B cell (primary cell): ENCODE results near the gene CAPN11. TPM values are rescaled to one million over a fixed set of nuclear protein-coding genes. Genes with fewer than 3 reads are reported as not detected.

ENCODE experiments used
- ATAC-seq: fragments of 200-7000 bp; cut with Tn5 transposase; one replicate; pipeline ENCODE4 v1.10.0; 2021; ENCODE audit warnings: low read depth, mild to moderate bottlenecking, moderate number of reproducible peaks, moderate library complexity
- CTCF ChIA-PET: fragments of 350-600 bp; sonication (Branson Sonifier 250); formaldehyde crosslinking; loops from one replicate; lab custom pipeline; 2021; ENCODE audit warnings: antibody characterized with exemption, inconsistent platforms; lab: Charles Lee
- POLR2A ChIA-PET: fragments of 350-600 bp; sonication (Branson Sonifier 250); formaldehyde crosslinking; loops from one replicate; lab custom pipeline; 2021; ENCODE audit warnings: antibody characterized with exemption; lab: Charles Lee
- DNase-seq: peaks from one replicate; pipeline ENCODE4 v3.0.0; 2013
- H2AFZ ChIP-seq: 2 replicates; pipeline ENCODE4 v1.6.1; 2012; ENCODE audit warnings: mild to moderate bottlenecking, low read depth, low read length; ENCODE audit not compliant: insufficient read depth, poor library complexity, severe bottlenecking
- H3K27ac ChIP-seq, 2 donors: 1 replicate in 1 of 2; 2 replicates in 1 of 2; pipeline ENCODE4 v1.5.1; 2012 to 2013; ENCODE audit warnings: low read length in 2 of 2, mild to moderate bottlenecking in 2 of 2, moderate library complexity in 1 of 2
- H3K27me3 ChIP-seq, 4 experiments: fragments of 200-600 bp in 1 of 4; sonication (generic) in 1 of 4; replicated peaks in 1 of 4; 1 replicate in 2 of 4; 2 replicates in 2 of 4; pipeline versions ENCODE4 v1.6.1 to v1.7.0; 2013 to 2016; ENCODE audit warnings: low read length in 3 of 4, mild to moderate bottlenecking in 2 of 4, mixed read lengths in 1 of 4, moderate library complexity in 1 of 4; ENCODE audit not compliant: insufficient read depth in 4 of 4, control insufficient read depth in 3 of 4; ENCODE audit errors: control extremely low read depth in 1 of 4
- H3K36me3 ChIP-seq, 2 experiments: replicated peaks in 1 of 2; 1 replicate in 1 of 2; 2 replicates in 1 of 2; pipeline versions ENCODE4 v1.6.1 to v1.7.1; 2013; ENCODE audit warnings: low read length in 1 of 2; ENCODE audit not compliant: insufficient read depth in 2 of 2, control insufficient read depth in 1 of 2; ENCODE audit errors: control extremely low read depth in 1 of 2, extremely low read depth in 1 of 2
- H3K4me1 ChIP-seq, 2 donors: fragments of 200-600 bp in 1 of 2; sonication (generic) in 1 of 2; 1 replicate in 1 of 2; 2 replicates in 1 of 2; pipeline versions ENCODE4 v1.5.1 to v1.6.1; 2013 to 2017; ENCODE audit warnings: low read length in 2 of 2; ENCODE audit not compliant: control insufficient read depth in 2 of 2, insufficient read depth in 2 of 2
- H3K4me2 ChIP-seq: replicated peaks from 2 replicates; pipeline ENCODE3; 2012; ENCODE audit warnings: mild to moderate bottlenecking, low read depth, low read length; ENCODE audit not compliant: poor library complexity, severe bottlenecking
- H3K4me3 ChIP-seq, 5 experiments: fragments of 200-600 bp in 1 of 5; sonication (generic) in 1 of 5; 1 replicate in 3 of 5; 2 replicates in 2 of 5; pipeline versions ENCODE4 v1.5.1 to v1.7.0; 2011 to 2016; ENCODE audit warnings: low read length in 4 of 5, mild to moderate bottlenecking in 4 of 5, low read depth in 2 of 5, control low read depth in 1 of 5, moderate library complexity in 1 of 5; ENCODE audit not compliant: insufficient read depth in 1 of 5; ENCODE audit errors: control extremely low read depth in 1 of 5, extremely low read depth in 1 of 5
- H3K79me2 ChIP-seq: fragments of 200-600 bp; sonication (generic); one replicate; pipeline ENCODE4 v1.6.0; 2016; ENCODE audit warnings: low read length; ENCODE audit not compliant: control insufficient read depth, insufficient read depth
- H3K9ac ChIP-seq: fragments of 200-600 bp; sonication (generic); 2 replicates; pipeline ENCODE4 v1.6.1; 2017; ENCODE audit warnings: mild to moderate bottlenecking, low read length, moderate library complexity
- H3K9me3 ChIP-seq, 3 donors: one replicate each; pipeline versions ENCODE4 v1.6.1 to v1.7.1; 2013; ENCODE audit warnings: low read length in 2 of 3; ENCODE audit not compliant: control insufficient read depth in 2 of 3, insufficient read depth in 1 of 3; ENCODE audit errors: control extremely low read depth in 1 of 3
- H4K20me1 ChIP-seq: 2 replicates; pipeline ENCODE4 v1.6.0; 2012; ENCODE audit warnings: mild to moderate bottlenecking, low read length; ENCODE audit not compliant: insufficient read depth, control insufficient read depth, poor library complexity, severe bottlenecking
- H3K27ac Mint-ChIP-seq: one replicate; pipeline ENCODE4 v1.8.0; 2021; ENCODE audit warnings: mixed read lengths
- H3K27me3 Mint-ChIP-seq: one replicate; pipeline ENCODE4 v1.8.0; 2021; ENCODE audit warnings: mixed read lengths
- H3K4me1 Mint-ChIP-seq: one replicate; pipeline ENCODE4 v1.8.0; 2021; ENCODE audit warnings: mixed read lengths
- H3K4me3 Mint-ChIP-seq: one replicate; pipeline ENCODE4 v1.8.0; 2021; ENCODE audit warnings: mixed read lengths
- H3K9me3 Mint-ChIP-seq: one replicate; pipeline ENCODE4 v1.8.0; 2022; ENCODE audit warnings: mixed read lengths; ENCODE audit not compliant: insufficient read depth
- CTCF ChIP-seq: fragments of 200-600 bp; IDR thresholded peaks from one replicate; pipeline ENCODE4 v1.8.0; 2022; ENCODE audit warnings: antibody characterized with exemption, mild to moderate bottlenecking
- EZH2 ChIP-seq: IDR thresholded peaks from 2 replicates; pipeline ENCODE4 v1.6.1; 2012; ENCODE audit warnings: borderline replicate concordance, low read depth, mild to moderate bottlenecking, moderate library complexity, low read length; ENCODE audit not compliant: insufficient read depth, poor library complexity, severe bottlenecking
- WGBS: methylation state at CpG from one replicate; pipeline ENCODE4 v1.1.5; 2013; ENCODE audit warnings: missing lambda C conversion rate; ENCODE audit not compliant: insufficient coverage; 5-methylcytosine and 5-hydroxymethylcytosine counted together
- intact Hi-C: fragments of 100-400 bp; cut with micrococcal nuclease; formaldehyde crosslinking; loops from one replicate; pipeline ENCODE4 v1.10.0; 2022
- polyA plus RNA-seq: library from polyadenylated mRNA; depleted of rRNA; stranded (reverse); fragments of >200 nt; gene quantifications from 2 replicates; pipeline ENCODE4 v1.2.3, GENCODE V29; 2012
- total RNA-seq, 2 donors: library from RNA; stranded (reverse); fragments of 120-200 nt in 1 of 2; gene quantifications; 1 replicate in 1 of 2; 2 replicates in 1 of 2; pipeline versions ENCODE4 v1.2.3 to v1.2.4, GENCODE V29; 2013 to 2022

The CAPN11 gene
- total and polyA plus RNA-seq, 2 donors (not counting 1 experiment from before 2014, with no cell fraction given): not detected

GRCh38 chr6:44228836-44229235 is 70.2 kb downstream of the CAPN11 start:
- no peaks in the 10 kb centered on the region for H3K27me3 ChIP-seq
- no peak overlapping the region for H2AFZ ChIP-seq
- no peak overlapping the region for H3K27ac ChIP-seq
- DNase-seq (no peak), ATAC-seq (no peak)
- Mint-ChIP-seq H3K27ac (no peak overlapping the region), H3K4me1 (peaks cover 9% of the 10 kb centered on the region), H3K4me3 (no peak overlapping the region), H3K9me3 (no peaks in the 10 kb centered on the region), H3K27me3 (no peaks in the 10 kb centered on the region)
- no peak overlapping the region for H3K9ac ChIP-seq
- H3K4me1 ChIP-seq: peaks cover 7 to 10% of the 10 kb centered on the region in 2 donors
- peaks cover 5% of the 10 kb centered on the region for H3K79me2 ChIP-seq
- H3K4me3 ChIP-seq: no peak overlapping the region
- WGBS: 98% methylated on average over 4 of the region's 5 CpGs
- H3K4me2 ChIP-seq: no peak overlapping the region
- no peaks in the 10 kb centered on the region for H3K9me3 ChIP-seq
- no peak for TF ChIP-seq EZH2
- ChIA-PET POLR2A (interaction anchor here (1.3 kb wide), 1 partner anchor 18 kb away, joined by 3 read pairs; the partner anchor contains the start of gene HSP90AB1), CTCF (no interaction called here)
- H3K36me3 ChIP-seq: no peaks in the 10 kb centered on the region
- intact Hi-C loops: no loop called here
- no peaks in the 10 kb centered on the region for H4K20me1 ChIP-seq

DNA sequence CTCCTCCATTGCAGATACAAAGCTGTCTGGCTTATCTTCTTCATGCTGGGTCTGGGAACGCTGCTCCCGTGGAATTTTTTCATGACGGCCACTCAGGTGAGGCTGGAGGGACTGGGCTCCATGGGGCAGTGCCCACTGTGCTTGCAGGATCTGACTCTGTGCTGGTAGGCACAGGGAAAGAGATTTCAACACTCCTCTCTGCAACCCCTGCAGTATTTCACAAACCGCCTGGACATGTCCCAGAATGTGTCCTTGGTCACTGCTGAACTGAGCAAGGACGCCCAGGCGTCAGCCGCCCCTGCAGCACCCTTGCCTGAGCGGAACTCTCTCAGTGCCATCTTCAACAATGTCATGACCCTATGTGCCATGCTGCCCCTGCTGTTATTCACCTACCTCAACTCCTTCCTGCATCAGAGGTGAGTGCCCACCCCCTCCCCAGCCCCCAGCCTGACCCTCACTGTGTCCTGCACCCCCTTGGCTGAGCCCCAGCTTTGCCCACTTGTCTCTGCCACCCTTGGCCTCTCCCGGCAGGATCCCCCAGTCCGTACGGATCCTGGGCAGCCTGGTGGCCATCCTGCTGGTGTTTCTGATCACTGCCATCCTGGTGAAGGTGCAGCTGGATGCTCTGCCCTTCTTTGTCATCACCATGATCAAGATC is 70.9 kb downstream of the CAPN11 start:
- no peak overlapping the region for H3K27ac Mint-ChIP-seq
- H3K4me3 Mint-ChIP-seq: no peak overlapping the region
- WGBS: 98% methylated on average over 11 of the region's 11 CpGs

More for the DNA sequence above, 70.9 kb downstream of the CAPN11 start:
- ATAC-seq (no peak), DNase-seq (no peak)
- no peak overlapping the region for H3K9ac ChIP-seq
- H3K9me3 ChIP-seq: no peaks in the 10 kb centered on the region
- no peak overlapping the region for H2AFZ ChIP-seq
- no peak overlapping the region for H3K27ac ChIP-seq
- ChIA-PET CTCF (interaction anchor here (0.8 to 1.4 kb wide), 3 partner anchors 11 to 60 kb away, joined by 3 to 6 read pairs (median 3); no protein-coding TSS in a partner anchor), POLR2A (no interaction called here)
- Mint-ChIP-seq H3K9me3 (no peaks in the 10 kb centered on the region), H3K27me3 (no peaks in the 10 kb centered on the region), H3K4me1 (peaks cover 2% of the 10 kb centered on the region)
- intact Hi-C loops: no loop called here
- no peaks in the 10 kb centered on the region for H3K36me3 ChIP-seq
- no peak overlapping the region for H3K4me3 ChIP-seq
- H4K20me1 ChIP-seq: no peaks in the 10 kb centered on the region
- H3K79me2 ChIP-seq: peaks cover 5% of the 10 kb centered on the region
- TF ChIP-seq CTCF (no peak), EZH2 (no peak)
- H3K4me2 ChIP-seq: no peak overlapping the region
- no peaks in the 10 kb centered on the region for H3K27me3 ChIP-seq
- H3K4me1 ChIP-seq: peaks cover 1 to 3% of the 10 kb centered on the region in 2 donors
